ENCODE data around the gene KCNJ15.

KCNJ15 gene

DNA sequence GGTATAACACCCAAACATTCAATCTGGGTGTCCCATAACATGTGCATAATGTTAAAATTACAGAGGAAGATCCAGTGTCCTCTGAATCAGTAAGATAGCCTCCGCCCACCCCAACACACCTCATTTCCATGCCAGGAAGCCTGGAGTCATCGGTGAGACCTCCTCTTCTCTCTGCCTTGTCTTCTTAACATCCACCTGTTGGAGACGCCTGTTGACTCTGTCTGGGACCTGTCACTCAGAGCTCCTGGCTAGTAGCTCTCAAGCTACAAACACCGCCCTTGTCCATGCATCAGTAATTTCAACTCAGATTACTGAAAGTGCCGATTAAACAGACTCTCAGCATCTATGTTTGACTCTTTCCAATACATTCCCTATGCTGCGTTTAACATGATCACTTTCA, 27.4 kb downstream of the KCNJ15 start:
- no peaks in the 10 kb centered on the region for H3K9me3 ChIP-seq (ENCODE audit: control insufficient read depth in 1 of 2, low read length in 2 of 2)
- no peak overlapping the region for H3K4me3 ChIP-seq (ENCODE audit: low read depth in 1 of 2, low read length in 2 of 2)
- no peaks in the 10 kb centered on the region for H3K4me1 ChIP-seq (ENCODE audit: control insufficient read depth in 1 of 2, insufficient read depth in 2 of 2, low read length in 2 of 2)
- no peak overlapping the region for H3K9ac ChIP-seq (ENCODE audit: low read depth in 1 of 2, low read length in 2 of 2)
- no peaks in the 10 kb centered on the region for H3K27me3 ChIP-seq (ENCODE audit: control insufficient read depth in 1 of 2, insufficient read depth in 2 of 2, low read length in 2 of 2)
- H3K27ac ChIP-seq (ENCODE audit: low read depth, low read length) = no peak overlapping the region
- H3K36me3 ChIP-seq (ENCODE audit: control insufficient read depth in 1 of 2, insufficient read depth in 2 of 2, low read length in 2 of 2) = no peaks in the 10 kb centered on the region

DNA sequence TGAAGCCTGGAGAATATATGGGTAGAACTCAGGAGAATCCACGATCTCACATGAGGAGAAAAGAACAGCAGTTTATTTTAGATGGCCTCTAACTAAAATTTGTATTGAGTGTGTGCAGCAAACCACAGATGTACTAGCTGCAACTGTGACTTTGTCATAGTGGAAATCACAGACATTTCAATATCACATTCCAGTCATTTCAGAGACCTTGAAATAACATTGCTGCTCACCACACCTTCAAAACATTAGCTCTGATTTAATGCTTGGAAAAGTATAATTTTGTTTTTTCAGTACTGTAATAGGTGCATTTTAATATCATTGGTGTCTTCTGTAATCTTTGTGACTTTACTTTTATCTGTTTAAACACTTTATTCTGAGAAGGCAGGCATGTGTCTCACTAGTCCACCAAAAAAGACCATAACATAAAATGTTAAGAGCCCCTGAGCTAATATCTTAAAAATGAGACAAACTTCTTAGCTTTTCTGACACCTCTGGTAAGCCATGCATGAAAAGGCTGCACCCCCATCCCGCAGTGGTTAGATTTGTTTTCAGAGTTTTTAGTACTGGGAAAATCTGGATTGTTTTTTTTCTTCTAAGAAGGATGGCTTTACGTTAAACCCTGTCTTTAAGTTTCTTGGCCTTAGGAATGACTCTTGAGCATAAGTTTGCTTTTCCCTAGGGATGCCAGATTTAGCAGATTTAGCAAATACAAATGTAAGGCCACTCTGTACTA, 30.1 kb downstream of the KCNJ15 start:
- H3K27ac ChIP-seq (ENCODE audit: low read depth, low read length) = no peak overlapping the region
- no peaks in the 10 kb centered on the region for H3K27me3 ChIP-seq (ENCODE audit: control insufficient read depth in 1 of 2, insufficient read depth in 2 of 2, low read length in 2 of 2)
- no peak overlapping the region for H3K9ac ChIP-seq (ENCODE audit: low read depth in 1 of 2, low read length in 2 of 2)
- H3K4me3 ChIP-seq (ENCODE audit: low read depth in 1 of 2, low read length in 2 of 2) = no peak overlapping the region
- H3K4me1 ChIP-seq (ENCODE audit: control insufficient read depth in 1 of 2, insufficient read depth in 2 of 2, low read length in 2 of 2) = no peaks in the 10 kb centered on the region
- H3K9me3 ChIP-seq (ENCODE audit: control insufficient read depth in 1 of 2, low read length in 2 of 2) = no peaks in the 10 kb centered on the region
- no peaks in the 10 kb centered on the region for H3K36me3 ChIP-seq (ENCODE audit: control insufficient read depth in 1 of 2, insufficient read depth in 2 of 2, low read length in 2 of 2)

DNA sequence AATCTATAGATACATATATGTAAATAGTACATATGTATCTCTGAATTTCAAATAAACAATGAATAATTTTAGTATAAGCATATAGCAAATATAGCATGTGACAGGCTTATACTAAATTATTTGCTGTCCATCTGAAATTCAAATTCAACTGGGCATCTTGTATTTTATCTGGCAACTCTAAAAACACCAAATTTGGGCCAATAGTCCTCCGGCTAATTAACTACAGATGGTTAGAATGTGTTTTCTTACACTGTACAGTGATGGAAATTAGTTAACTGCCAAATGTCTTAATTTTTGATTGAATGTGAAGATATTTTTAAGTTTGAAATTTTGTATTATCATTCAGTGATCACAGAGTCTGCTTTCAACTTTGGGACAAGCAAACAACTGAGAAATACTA, 30.7 kb downstream of the KCNJ15 start:
- Histone ChIP-seq H3K27me3 (ENCODE audit: control insufficient read depth in 1 of 2, insufficient read depth in 2 of 2, low read length in 2 of 2) (no peaks in the 10 kb centered on the region), H3K4me1 (ENCODE audit: control insufficient read depth in 1 of 2, insufficient read depth in 2 of 2, low read length in 2 of 2) (no peaks in the 10 kb centered on the region)

DNA sequence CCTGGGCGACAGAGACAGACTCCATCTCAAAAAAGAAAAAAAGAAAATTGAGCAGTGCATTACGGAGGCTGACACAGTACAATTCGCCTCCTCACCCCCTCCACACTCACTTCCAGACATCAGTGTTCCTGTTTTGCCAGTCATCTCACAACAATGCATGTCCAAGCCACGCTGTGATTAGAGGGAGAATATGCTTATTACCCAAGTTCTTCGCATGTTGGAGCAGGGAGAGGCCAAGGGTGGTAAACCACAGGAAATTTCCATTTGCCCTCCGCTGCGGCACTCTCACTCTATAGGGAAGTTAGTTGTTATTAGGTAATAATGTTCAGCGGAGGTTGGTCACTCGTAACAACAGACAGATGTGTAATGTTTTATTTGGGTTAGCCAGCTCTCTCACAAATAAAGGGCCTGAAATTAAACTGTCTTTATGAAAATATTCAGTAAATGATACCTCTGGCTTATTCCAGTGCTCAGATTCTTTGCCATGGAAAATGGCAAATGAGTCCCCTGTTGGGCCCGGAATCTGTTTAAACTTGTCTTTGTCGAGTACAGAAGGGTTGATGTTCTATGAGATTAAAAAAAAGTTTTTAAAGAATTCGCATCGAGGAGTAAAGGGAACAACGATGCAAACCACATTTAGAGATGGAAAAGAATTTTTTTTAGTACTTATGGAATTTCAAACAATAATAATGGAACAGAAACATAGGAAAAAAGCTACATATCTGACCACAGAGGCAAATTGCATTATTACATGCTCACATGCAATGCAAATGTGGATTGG, 33.1 kb downstream of the KCNJ15 start:
- Histone ChIP-seq H3K9ac (ENCODE audit: low read depth in 1 of 2, low read length in 2 of 2) (no peak overlapping the region), H3K9me3 (ENCODE audit: control insufficient read depth in 1 of 2, low read length in 2 of 2) (no peaks in the 10 kb centered on the region), H3K4me1 (ENCODE audit: control insufficient read depth in 1 of 2, insufficient read depth in 2 of 2, low read length in 2 of 2) (no peaks in the 10 kb centered on the region), H3K4me3 (ENCODE audit: low read depth in 1 of 2, low read length in 2 of 2) (no peak overlapping the region), H3K27ac (ENCODE audit: low read depth, low read length) (no peak overlapping the region), H3K36me3 (ENCODE audit: control insufficient read depth in 1 of 2, insufficient read depth in 2 of 2, low read length in 2 of 2) (no peaks in the 10 kb centered on the region), H3K27me3 (ENCODE audit: control insufficient read depth in 1 of 2, insufficient read depth in 2 of 2, low read length in 2 of 2) (no peaks in the 10 kb centered on the region)

More for the DNA sequence above, 30.7 kb downstream of the KCNJ15 start:
- Histone ChIP-seq H3K9me3 (ENCODE audit: control insufficient read depth in 1 of 2, low read length in 2 of 2) (no peaks in the 10 kb centered on the region), H3K27ac (ENCODE audit: low read depth, low read length) (no peak overlapping the region), H3K9ac (ENCODE audit: low read depth in 1 of 2, low read length in 2 of 2) (no peak overlapping the region), H3K4me3 (ENCODE audit: low read depth in 1 of 2, low read length in 2 of 2) (no peak overlapping the region), H3K36me3 (ENCODE audit: control insufficient read depth in 1 of 2, insufficient read depth in 2 of 2, low read length in 2 of 2) (no peaks in the 10 kb centered on the region)

DNA sequence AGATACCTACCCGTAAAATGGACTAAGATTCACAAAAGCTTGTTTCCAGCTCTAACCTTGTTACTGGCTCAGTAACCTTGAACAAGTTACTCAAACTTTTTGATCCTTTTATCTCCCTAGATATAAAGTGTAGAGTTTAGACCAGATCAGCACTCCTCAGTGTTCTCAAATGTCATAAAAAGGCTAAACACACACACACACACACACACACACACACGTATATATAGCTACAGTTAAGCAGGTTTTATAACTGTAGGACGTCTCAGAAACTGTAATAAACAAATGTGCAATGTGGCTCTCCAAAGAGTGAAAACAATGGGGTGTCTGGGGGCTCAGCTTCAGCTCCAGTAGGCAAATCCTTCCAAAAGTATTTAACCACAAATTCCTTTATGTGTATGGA, 34.0 kb downstream of the KCNJ15 start:
- H3K9ac ChIP-seq (ENCODE audit: low read depth in 1 of 2, low read length in 2 of 2) = no peak overlapping the region
- H3K4me3 ChIP-seq (ENCODE audit: low read depth in 1 of 2, low read length in 2 of 2) = no peak overlapping the region
- no peak overlapping the region for H3K27ac ChIP-seq (ENCODE audit: low read depth, low read length)
- H3K4me1 ChIP-seq (ENCODE audit: control insufficient read depth in 1 of 2, insufficient read depth in 2 of 2, low read length in 2 of 2) = no peaks in the 10 kb centered on the region
- H3K36me3 ChIP-seq (ENCODE audit: control insufficient read depth in 1 of 2, insufficient read depth in 2 of 2, low read length in 2 of 2) = no peaks in the 10 kb centered on the region
- H3K9me3 ChIP-seq (ENCODE audit: control insufficient read depth in 1 of 2, low read length in 2 of 2) = no peaks in the 10 kb centered on the region
- no peaks in the 10 kb centered on the region for H3K27me3 ChIP-seq (ENCODE audit: control insufficient read depth in 1 of 2, insufficient read depth in 2 of 2, low read length in 2 of 2)

DNA sequence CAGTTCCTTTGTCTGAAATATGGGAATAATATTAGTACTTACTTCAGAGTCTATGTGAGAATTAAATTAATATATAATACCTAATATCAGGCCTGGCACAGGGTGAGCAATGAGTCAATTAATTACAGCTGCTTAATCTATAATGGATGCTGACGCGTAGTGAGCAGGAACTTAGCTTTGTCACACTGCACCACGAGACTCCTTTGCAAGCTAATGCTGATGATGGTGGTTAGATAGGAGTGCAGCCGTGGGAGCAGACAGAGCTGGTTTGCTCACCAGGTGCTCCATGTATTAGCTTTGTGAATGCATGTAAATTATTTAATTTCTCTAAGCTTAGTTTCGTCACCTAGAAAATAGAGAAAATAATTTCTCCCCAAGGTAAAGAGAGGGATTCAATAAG, 35.1 kb downstream of the KCNJ15 start:
- no peak overlapping the region for H3K27ac ChIP-seq (ENCODE audit: low read depth, low read length)
- no peaks in the 10 kb centered on the region for H3K36me3 ChIP-seq (ENCODE audit: control insufficient read depth in 1 of 2, insufficient read depth in 2 of 2, low read length in 2 of 2)
- H3K27me3 ChIP-seq (ENCODE audit: control insufficient read depth in 1 of 2, insufficient read depth in 2 of 2, low read length in 2 of 2) = no peaks in the 10 kb centered on the region
- no peak overlapping the region for H3K4me3 ChIP-seq (ENCODE audit: low read depth in 1 of 2, low read length in 2 of 2)
- no peak overlapping the region for H3K9ac ChIP-seq (ENCODE audit: low read depth in 1 of 2, low read length in 2 of 2)
- H3K4me1 ChIP-seq (ENCODE audit: control insufficient read depth in 1 of 2, insufficient read depth in 2 of 2, low read length in 2 of 2) = no peaks in the 10 kb centered on the region
- no peaks in the 10 kb centered on the region for H3K9me3 ChIP-seq (ENCODE audit: control insufficient read depth in 1 of 2, low read length in 2 of 2)

DNA sequence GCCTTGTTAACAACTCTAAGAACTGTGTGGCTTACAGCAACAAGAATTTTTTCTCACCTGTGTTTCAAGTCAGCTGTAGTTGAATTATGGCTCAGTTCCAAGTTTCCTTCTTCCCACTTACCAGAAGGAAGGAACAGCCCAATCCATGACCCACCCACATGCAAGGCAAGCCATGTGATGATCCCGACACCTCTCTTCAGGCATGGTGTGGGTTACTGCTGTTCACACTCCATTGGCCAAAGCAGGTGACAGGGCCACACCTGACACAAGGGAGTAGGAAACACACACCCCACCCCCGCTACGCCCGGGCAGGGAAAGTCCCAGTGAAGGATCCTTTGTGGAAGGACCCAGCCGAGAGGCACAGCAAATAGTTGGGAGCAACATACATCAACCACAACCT, 36.3 kb downstream of the KCNJ15 start:
- Histone ChIP-seq H3K27me3 (ENCODE audit: control insufficient read depth in 1 of 2, insufficient read depth in 2 of 2, low read length in 2 of 2) (no peaks in the 10 kb centered on the region), H3K4me1 (ENCODE audit: control insufficient read depth in 1 of 2, insufficient read depth in 2 of 2, low read length in 2 of 2) (no peaks in the 10 kb centered on the region), H3K4me3 (ENCODE audit: low read depth in 1 of 2, low read length in 2 of 2) (no peak overlapping the region), H3K9ac (ENCODE audit: low read depth in 1 of 2, low read length in 2 of 2) (no peak overlapping the region), H3K9me3 (ENCODE audit: control insufficient read depth in 1 of 2, low read length in 2 of 2) (no peaks in the 10 kb centered on the region), H3K36me3 (ENCODE audit: control insufficient read depth in 1 of 2, insufficient read depth in 2 of 2, low read length in 2 of 2) (no peaks in the 10 kb centered on the region), H3K27ac (ENCODE audit: low read depth, low read length) (no peak overlapping the region)

DNA sequence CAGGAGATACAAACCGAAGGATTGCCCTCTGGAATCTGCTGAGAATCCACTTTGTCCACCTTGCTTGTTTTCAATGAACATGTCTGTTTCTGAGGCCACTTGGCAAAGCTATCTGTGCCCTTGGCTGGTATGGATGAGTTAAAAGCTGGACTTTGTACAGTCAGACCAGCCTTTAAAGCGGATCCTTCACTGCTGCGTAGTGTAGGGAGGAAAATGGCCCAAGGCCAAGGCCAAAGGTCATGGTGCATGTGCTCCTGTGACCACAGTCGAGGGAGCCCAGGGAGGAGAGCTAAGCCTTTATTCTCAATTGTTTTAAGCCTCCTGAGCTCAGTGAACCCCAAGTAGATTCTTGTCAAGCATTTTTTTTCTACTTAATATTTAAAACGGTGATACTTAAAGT, 37.0 kb downstream of the KCNJ15 start:
- no peaks in the 10 kb centered on the region for H3K36me3 ChIP-seq (ENCODE audit: control insufficient read depth in 1 of 2, insufficient read depth in 2 of 2, low read length in 2 of 2)
- no peak overlapping the region for H3K9ac ChIP-seq (ENCODE audit: low read depth in 1 of 2, low read length in 2 of 2)
- no peaks in the 10 kb centered on the region for H3K9me3 ChIP-seq (ENCODE audit: control insufficient read depth in 1 of 2, low read length in 2 of 2)
- H3K27ac ChIP-seq (ENCODE audit: low read depth, low read length) = no peak overlapping the region
- no peak overlapping the region for H3K4me3 ChIP-seq (ENCODE audit: low read depth in 1 of 2, low read length in 2 of 2)
- H3K27me3 ChIP-seq (ENCODE audit: control insufficient read depth in 1 of 2, insufficient read depth in 2 of 2, low read length in 2 of 2) = no peaks in the 10 kb centered on the region
- no peaks in the 10 kb centered on the region for H3K4me1 ChIP-seq (ENCODE audit: control insufficient read depth in 1 of 2, insufficient read depth in 2 of 2, low read length in 2 of 2)

DNA sequence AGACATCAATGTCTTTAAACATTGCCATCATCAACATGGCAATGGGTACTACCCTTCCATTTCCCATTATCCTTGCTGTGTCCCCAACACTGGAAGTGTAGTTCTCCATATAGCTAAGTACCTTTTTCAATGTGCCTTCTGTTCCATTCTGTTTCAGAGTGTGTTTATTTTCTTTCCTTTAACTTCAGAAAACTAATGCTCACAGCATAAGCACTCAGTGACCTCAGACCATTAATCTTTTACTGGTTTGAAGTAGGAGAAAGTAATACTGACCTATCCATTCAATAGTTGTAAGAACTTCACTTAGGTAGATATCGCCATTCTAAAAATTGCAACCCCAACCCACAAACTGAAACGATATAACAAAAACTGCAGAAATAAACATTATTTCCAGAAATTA, 37.8 kb downstream of the KCNJ15 start:
- no peak overlapping the region for H3K9ac ChIP-seq (ENCODE audit: low read depth in 1 of 2, low read length in 2 of 2)
- no peaks in the 10 kb centered on the region for H3K36me3 ChIP-seq (ENCODE audit: control insufficient read depth in 1 of 2, insufficient read depth in 2 of 2, low read length in 2 of 2)
- no peaks in the 10 kb centered on the region for H3K4me1 ChIP-seq (ENCODE audit: control insufficient read depth in 1 of 2, insufficient read depth in 2 of 2, low read length in 2 of 2)
- no peaks in the 10 kb centered on the region for H3K9me3 ChIP-seq (ENCODE audit: control insufficient read depth in 1 of 2, low read length in 2 of 2)
- H3K27ac ChIP-seq (ENCODE audit: low read depth, low read length) = no peak overlapping the region
- H3K27me3 ChIP-seq (ENCODE audit: control insufficient read depth in 1 of 2, insufficient read depth in 2 of 2, low read length in 2 of 2) = peaks cover 0 to 5% of the 10 kb centered on the region in 2 donors
- H3K4me3 ChIP-seq (ENCODE audit: low read depth in 1 of 2, low read length in 2 of 2) = no peak overlapping the region

DNA sequence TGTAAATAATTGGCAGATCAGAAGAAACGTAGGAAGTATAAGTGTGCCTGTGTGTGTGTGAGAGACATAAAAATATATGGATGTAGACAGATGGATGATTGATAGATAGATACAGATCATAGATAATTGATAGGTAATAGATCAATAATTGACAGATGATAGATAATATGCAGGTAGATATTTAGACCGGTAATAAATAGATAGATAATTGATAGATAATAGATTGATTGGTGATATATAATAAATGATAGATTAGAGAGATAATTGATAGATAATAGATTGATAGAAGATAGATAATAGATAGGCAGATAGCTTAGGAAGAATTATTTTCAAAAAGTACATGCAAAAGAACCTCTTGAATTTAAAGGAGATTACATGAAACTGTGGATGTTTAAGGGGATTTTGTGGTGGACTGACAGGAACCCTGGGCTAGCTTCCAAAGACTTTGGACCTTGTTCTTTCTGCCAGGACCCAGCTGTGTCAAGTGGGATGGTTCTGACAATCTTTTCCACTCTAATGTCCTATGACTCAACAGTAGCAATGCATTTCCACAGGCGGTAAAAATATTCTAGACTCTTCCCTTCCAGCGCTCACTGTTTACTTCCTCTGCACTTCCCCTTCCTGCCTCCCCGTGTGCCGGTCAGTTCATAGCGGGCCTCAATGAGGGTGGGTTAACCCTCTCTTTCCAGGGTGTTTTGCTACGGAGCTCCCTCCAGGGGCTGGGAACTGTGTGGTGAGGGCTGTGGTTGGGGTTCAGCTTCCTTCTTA, 39.4 kb downstream of the KCNJ15 start:
- H3K36me3 ChIP-seq (ENCODE audit: control insufficient read depth in 1 of 2, insufficient read depth in 2 of 2, low read length in 2 of 2) = no peaks in the 10 kb centered on the region
- no peak overlapping the region for H3K27ac ChIP-seq (ENCODE audit: low read depth, low read length)
- no peaks in the 10 kb centered on the region for H3K9me3 ChIP-seq (ENCODE audit: control insufficient read depth in 1 of 2, low read length in 2 of 2)
- H3K4me3 ChIP-seq (ENCODE audit: low read depth in 1 of 2, low read length in 2 of 2) = no peak overlapping the region
- H3K9ac ChIP-seq (ENCODE audit: low read depth in 1 of 2, low read length in 2 of 2) = no peak overlapping the region
- H3K4me1 ChIP-seq (ENCODE audit: control insufficient read depth in 1 of 2, insufficient read depth in 2 of 2, low read length in 2 of 2) = no peaks in the 10 kb centered on the region
- peaks cover 0 to 7% of the 10 kb centered on the region in 2 donors for H3K27me3 ChIP-seq (ENCODE audit: control insufficient read depth in 1 of 2, insufficient read depth in 2 of 2, low read length in 2 of 2)
